ENCODE data around the gene KLHL29. TPM values are rescaled to one million over a fixed set of nuclear protein-coding genes. Genes with fewer than 3 reads are reported as not detected.

KLHL29 gene
- total and polyA plus RNA-seq, 9 donors = 3.0 to 6.6 (median 3.9) TPM

- no peak overlapping the region for H3K4me3 ChIP-seq
- H3K27me3 ChIP-seq = no peaks in the 10 kb centered on the region
- H3K4me1 ChIP-seq (ENCODE audit: insufficient read depth) = no peaks in the 10 kb centered on the region
- no peak overlapping the region for H3K27ac ChIP-seq
- 90 to 92% (median 91%) methylated on average over 9 of the region's 9 CpGs for WGBS, 3 donors
- DNase-seq = peak in 1 of 5 donors; percentile 4
- TF ChIP-seq POLR2A (IDR thresholded peaks at IDR 0.05) = no peak
- no peak for TF ChIP-seq CTCF (IDR thresholded peaks at IDR 0.05)
- no peak for TF ChIP-seq EP300 (IDR thresholded peaks at IDR 0.05)
- intact Hi-C loops (cut with DNase I) = no loop called here
- H3K9me3 ChIP-seq = no peaks in the 10 kb centered on the region
- H3K36me3 ChIP-seq = no peaks in the 10 kb centered on the region
Observed at GRCh38 chr2:23435250-23436035, 50.5 kb downstream of the KLHL29 start.

GRCh38 chr2:23436346-23437098 is 51.5 kb downstream of the KLHL29 start:
- intact Hi-C loops (cut with DNase I) = no loop called here
- H3K36me3 ChIP-seq = no peaks in the 10 kb centered on the region
- no peak overlapping the region for H3K27ac ChIP-seq
- no peak overlapping the region for H3K4me3 ChIP-seq
- no peaks in the 10 kb centered on the region for H3K9me3 ChIP-seq
- 77 to 80% (median 80%) methylated on average over 16 of the region's 16 CpGs for WGBS, 3 donors
- no peaks in the 10 kb centered on the region for H3K4me1 ChIP-seq (ENCODE audit: insufficient read depth)
- H3K27me3 ChIP-seq = no peaks in the 10 kb centered on the region
- DNase-seq = no peak
- TF ChIP-seq CTCF (IDR thresholded peaks at IDR 0.05) (no peak), POLR2A (IDR thresholded peaks at IDR 0.05) (no peak), EP300 (IDR thresholded peaks at IDR 0.05) (no peak)

GRCh38 chr2:23441414-23441813 is 56.4 kb downstream of the KLHL29 start:
- DNase-seq = no peak
- 94 to 100% (median 100%) methylated on average over 1 of the region's 1 CpG for WGBS, 3 donors
- TF ChIP-seq POLR2A (IDR thresholded peaks at IDR 0.05) = no peak
- no peak for TF ChIP-seq EP300 (IDR thresholded peaks at IDR 0.05)
- TF ChIP-seq CTCF (IDR thresholded peaks at IDR 0.05) = no peak
- Histone ChIP-seq H3K4me1 (ENCODE audit: insufficient read depth) (no peaks in the 10 kb centered on the region), H3K36me3 (no peaks in the 10 kb centered on the region), H3K27ac (no peak overlapping the region), H3K4me3 (no peak overlapping the region), H3K9me3 (no peaks in the 10 kb centered on the region), H3K27me3 (no peaks in the 10 kb centered on the region)
- intact Hi-C loops (cut with DNase I) = no loop called here

- H3K4me1 ChIP-seq (ENCODE audit: insufficient read depth) = no peaks in the 10 kb centered on the region
- no peaks in the 10 kb centered on the region for H3K9me3 ChIP-seq
- 69 to 79% (median 72%) methylated on average over 4 of the region's 4 CpGs for WGBS, 3 donors
- no peak overlapping the region for H3K27ac ChIP-seq
- intact Hi-C loops (cut with DNase I) = no loop called here
- no peaks in the 10 kb centered on the region for H3K27me3 ChIP-seq
- TF ChIP-seq POLR2A (IDR thresholded peaks at IDR 0.05) (no peak), EP300 (IDR thresholded peaks at IDR 0.05) (no peak)
- no peak for DNase-seq
- H3K4me3 ChIP-seq = no peak overlapping the region
- no peaks in the 10 kb centered on the region for H3K36me3 ChIP-seq
Observed at GRCh38 chr2:23445450-23445868, 60.5 kb downstream of the KLHL29 start.

GRCh38 chr2:23446916-23447315 is 61.9 kb downstream of the KLHL29 start:
- no peak for DNase-seq
- Histone ChIP-seq H3K27me3 (no peaks in the 10 kb centered on the region), H3K36me3 (no peaks in the 10 kb centered on the region), H3K4me1 (ENCODE audit: insufficient read depth) (no peaks in the 10 kb centered on the region), H3K27ac (no peak overlapping the region), H3K9me3 (no peaks in the 10 kb centered on the region), H3K4me3 (no peak overlapping the region)
- TF ChIP-seq CTCF (IDR thresholded peaks at IDR 0.05) (no peak), EP300 (IDR thresholded peaks at IDR 0.05) (no peak), POLR2A (IDR thresholded peaks at IDR 0.05) (no peak)
- intact Hi-C loops (cut with DNase I) = no loop called here
- WGBS, 3 donors = 87 to 92% (median 89%) methylated on average over 5 of the region's 5 CpGs

Data from ovary (tissue), 9 donors.